ENCODE results near the gene ERFL.

DNA sequence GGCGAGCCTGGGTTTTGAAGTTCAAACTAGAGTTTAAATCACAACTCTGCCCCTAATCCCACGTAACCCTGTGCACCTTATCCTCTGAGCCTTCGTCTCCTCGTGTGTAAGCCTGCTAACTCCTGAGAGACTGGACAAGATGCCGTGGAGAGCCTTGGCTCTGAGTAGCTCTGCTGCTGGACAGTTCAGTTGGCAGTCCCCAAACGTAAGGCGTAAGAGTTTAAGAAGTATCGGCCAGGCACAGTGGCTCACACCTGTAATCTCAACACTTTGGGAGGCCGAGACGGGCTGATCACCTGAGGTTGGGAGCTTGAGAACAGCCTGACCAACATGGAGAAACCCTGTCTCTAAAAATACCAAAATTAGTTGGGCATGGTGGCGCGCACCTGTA is 55.9 kb downstream of the ERFL start:
- TF ChIP-seq JUND (IDR thresholded peaks at IDR 0.05; ENCODE audit: low read length) = no peak
- TF ChIP-seq EP300 (IDR thresholded peaks at IDR 0.05; ENCODE audit: borderline replicate concordance in 1 of 2, low read depth in 2 of 2, low read length in 2 of 2) = no peak
- no peak for TF ChIP-seq EZH2 (IDR thresholded peaks at IDR 0.05; ENCODE audit: low read depth, low read length, severe bottlenecking)
- TF ChIP-seq, protein P1, sequence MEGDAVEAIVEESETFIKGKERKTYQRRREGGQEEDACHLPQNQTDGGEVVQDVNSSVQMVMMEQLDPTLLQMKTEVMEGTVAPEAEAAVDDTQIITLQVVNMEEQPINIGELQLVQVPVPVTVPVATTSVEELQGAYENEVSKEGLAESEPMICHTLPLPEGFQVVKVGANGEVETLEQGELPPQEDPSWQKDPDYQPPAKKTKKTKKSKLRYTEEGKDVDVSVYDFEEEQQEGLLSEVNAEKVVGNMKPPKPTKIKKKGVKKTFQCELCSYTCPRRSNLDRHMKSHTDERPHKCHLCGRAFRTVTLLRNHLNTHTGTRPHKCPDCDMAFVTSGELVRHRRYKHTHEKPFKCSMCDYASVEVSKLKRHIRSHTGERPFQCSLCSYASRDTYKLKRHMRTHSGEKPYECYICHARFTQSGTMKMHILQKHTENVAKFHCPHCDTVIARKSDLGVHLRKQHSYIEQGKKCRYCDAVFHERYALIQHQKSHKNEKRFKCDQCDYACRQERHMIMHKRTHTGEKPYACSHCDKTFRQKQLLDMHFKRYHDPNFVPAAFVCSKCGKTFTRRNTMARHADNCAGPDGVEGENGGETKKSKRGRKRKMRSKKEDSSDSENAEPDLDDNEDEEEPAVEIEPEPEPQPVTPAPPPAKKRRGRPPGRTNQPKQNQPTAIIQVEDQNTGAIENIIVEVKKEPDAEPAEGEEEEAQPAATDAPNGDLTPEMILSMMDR (IDR thresholded peaks at IDR 0.05; ENCODE audit: control extremely low read depth in 1 of 3, insufficient read depth in 1 of 3, low read depth in 1 of 3, low read length in 3 of 3) = no peak
- no peak for TF ChIP-seq POU5F1 (IDR thresholded peaks at IDR 0.05; ENCODE audit: low read depth, low read length)
- no peak for TF ChIP-seq YY1 (IDR thresholded peaks at IDR 0.05; ENCODE audit: low read depth, low read length)
- TF ChIP-seq RAD21 (IDR thresholded peaks at IDR 0.05 in 1 of 2, conservative IDR thresholded peaks at IDR 0.05 in 1 of 2; ENCODE audit: low read depth in 2 of 2, low read length in 2 of 2) = no peak
- TF ChIP-seq CBX8 (IDR thresholded peaks at IDR 0.05; ENCODE audit: borderline replicate concordance, low read depth, low read length) = no peak
- no peak for TF ChIP-seq FOSL1 (IDR thresholded peaks at IDR 0.05; ENCODE audit: insufficient read depth, low read depth, low read length)
- TF ChIP-seq JUN (IDR thresholded peaks at IDR 0.05; ENCODE audit: low read depth, low read length) = no peak
- no peak for TF ChIP-seq HDAC6 (IDR thresholded peaks at IDR 0.05; ENCODE audit: low read depth, low read length)

Data from H1 (cell line).